HL-60 (cell line): ENCODE measurements around the gene USF2.

Source experiments
- DNase-seq, 2 experiments: peaks; one replicate each; pipeline ENCODE4 v3.0.0-alpha.2; 2010 to 2020; ENCODE audit warnings: low read depth in 1 of 2, low spot score in 1 of 2
- H3K27ac ChIP-seq: fragments of 250-450 bp; sonication (Bioruptor Pico); replicated peaks from 2 replicates; pipeline ENCODE4 v1.5.1; 2020; ENCODE audit warnings: mild to moderate bottlenecking, moderate library complexity
- H3K27me3 ChIP-seq: fragments of 250-450 bp; sonication (Bioruptor Pico); 2 replicates; pipeline ENCODE4 v1.5.1; 2021; ENCODE audit warnings: mild to moderate bottlenecking, moderate library complexity; ENCODE audit not compliant: insufficient read depth, poor library complexity, severe bottlenecking
- H3K4me3 ChIP-seq: replicated peaks from 2 replicates; pipeline ENCODE4 v1.5.1; 2011; ENCODE audit warnings: mild to moderate bottlenecking, control low read depth, low read length; ENCODE audit not compliant: insufficient read depth
- CTCF ChIP-seq: IDR thresholded peaks from one replicate; pipeline ENCODE4 v1.5.1; 2011; ENCODE audit warnings: low read length, control low read depth, inconsistent platforms; ENCODE audit not compliant: insufficient read depth
- GABPA ChIP-seq: IDR thresholded peaks from 2 replicates; pipeline ENCODE4 v1.6.1; 2012; ENCODE audit warnings: low read depth
- POLR2AphosphoS5 ChIP-seq: IDR thresholded peaks from 2 replicates; pipeline ENCODE4 v1.6.1; 2012; ENCODE audit warnings: low read depth
- REST ChIP-seq: IDR thresholded peaks from 2 replicates; pipeline ENCODE4 v1.6.1; 2012; ENCODE audit warnings: low read depth; ENCODE audit not compliant: insufficient replicate concordance
- SPI1 ChIP-seq: IDR thresholded peaks from 2 replicates; pipeline ENCODE4 v1.6.1; 2012; ENCODE audit warnings: low read depth, mild to moderate bottlenecking, borderline replicate concordance

The USF2 gene

GRCh38 chr19:35265126-35265899 is 3.4 kb upstream of the USF2 start:
- TF ChIP-seq SPI1: no peak
- TF ChIP-seq CTCF: no peak
- no peak for TF ChIP-seq GABPA
- TF ChIP-seq REST: no peak
- no peak for TF ChIP-seq POLR2AphosphoS5
- Histone ChIP-seq H3K4me3 (no peak overlapping the region), H3K27ac (no peak overlapping the region), H3K27me3 (no peaks in the 10 kb centered on the region)
- DNase-seq: no peak

- TF ChIP-seq CTCF (no peak), SPI1 (no peak), REST (no peak), GABPA (no peak), POLR2AphosphoS5 (no peak)
- Histone ChIP-seq H3K4me3 (no peak overlapping the region), H3K27me3 (no peaks in the 10 kb centered on the region), H3K27ac (no peak overlapping the region)
- no peak for DNase-seq
Measured at GRCh38 chr19:35265900-35266519, 2.8 kb upstream of the USF2 start.

- Histone ChIP-seq H3K27me3 (no peaks in the 10 kb centered on the region), H3K4me3 (peak overlapping the region; percentile 55), H3K27ac (peak overlapping the region; percentile 93)
- TF ChIP-seq POLR2AphosphoS5 (no peak), SPI1 (no peak), CTCF (no peak), GABPA (no peak), REST (no peak)
- no peak for DNase-seq
Measured at GRCh38 chr19:35266520-35267352, 2.0 kb upstream of the USF2 start.
